Liver (tissue), 9 donors: ENCODE results near the gene PLEKHF1. TPM values are rescaled to one million over a fixed set of nuclear protein-coding genes. Genes with fewer than 3 reads are reported as not detected.

Experiments
- DNase-seq: peaks from one replicate; pipeline ENCODE4 v3.0.0-alpha.2; 2017; ENCODE audit warnings: low spot score
- H3K27ac ChIP-seq, 2 donors: one replicate each; pipeline ENCODE4 v1.7.0; 2013; ENCODE audit warnings: inconsistent platforms in 2 of 2, low read length in 2 of 2, control low read depth in 1 of 2, low read depth in 1 of 2, mild to moderate bottlenecking in 1 of 2
- H3K27me3 ChIP-seq, 4 donors: one replicate each; pipeline versions ENCODE4 v1.6.1 to v1.7.0; 2013; ENCODE audit warnings: low read length in 3 of 4, inconsistent platforms in 1 of 4, mild to moderate bottlenecking in 1 of 4, moderate library complexity in 1 of 4; ENCODE audit not compliant: control insufficient read depth in 4 of 4, insufficient read depth in 4 of 4
- H3K36me3 ChIP-seq, 4 donors: one replicate each; pipeline versions ENCODE4 v1.6.1 to v1.7.0; 2013; ENCODE audit warnings: low read length in 3 of 4, mild to moderate bottlenecking in 3 of 4, low read depth in 1 of 4, moderate library complexity in 1 of 4; ENCODE audit not compliant: control insufficient read depth in 4 of 4, insufficient read depth in 3 of 4
- H3K4me1 ChIP-seq, 4 donors: one replicate each; pipeline versions ENCODE4 v1.6.1 to v1.7.0; 2013; ENCODE audit warnings: low read length in 3 of 4, mild to moderate bottlenecking in 3 of 4, moderate library complexity in 1 of 4; ENCODE audit not compliant: control insufficient read depth in 4 of 4, insufficient read depth in 4 of 4
- H3K4me3 ChIP-seq, 3 donors: one replicate each; pipeline versions ENCODE4 v1.6.1 to v1.7.0; 2013; ENCODE audit warnings: low read length in 3 of 3, control low read depth in 1 of 3, low read depth in 1 of 3, mild to moderate bottlenecking in 1 of 3
- H3K9ac ChIP-seq, 2 donors: one replicate each; pipeline ENCODE4 v1.7.0; 2013; ENCODE audit warnings: low read length in 2 of 2, mild to moderate bottlenecking in 2 of 2, moderate library complexity in 2 of 2, control low read depth in 1 of 2, low read depth in 1 of 2
- H3K9me3 ChIP-seq, 4 donors: one replicate each; pipeline versions ENCODE4 v1.6.1 to v1.7.0; 2013; ENCODE audit warnings: low read length in 3 of 4; ENCODE audit not compliant: control insufficient read depth in 4 of 4
- CTCF ChIP-seq: fragments of 150-350 bp; IDR thresholded peaks from 2 replicates; pipeline ENCODE4 v1.5.1; 2017; ENCODE audit warnings: improper control_type of control experiment, low read depth, low read length; ENCODE audit not compliant: missing input control
- EGR1 ChIP-seq, 2 donors: IDR thresholded peaks; 2 replicates each; pipeline ENCODE4 v1.6.1; 2016 to 2018; ENCODE audit warnings: antibody characterized with exemption in 2 of 2, low read depth in 2 of 2
- FOXA1 ChIP-seq: IDR thresholded peaks from 2 replicates; pipeline ENCODE4 v1.6.1; 2016; ENCODE audit warnings: antibody characterized with exemption
- FOXA2 ChIP-seq: IDR thresholded peaks from 2 replicates; pipeline ENCODE4 v1.6.1; 2016; ENCODE audit warnings: antibody characterized with exemption
- GABPA ChIP-seq, 2 donors: IDR thresholded peaks in 1 of 2; conservative IDR thresholded peaks in 1 of 2; 2 replicates each; pipeline ENCODE4 v1.6.1; 2016; ENCODE audit warnings: antibody characterized with exemption in 2 of 2, mild to moderate bottlenecking in 1 of 2, moderate library complexity in 1 of 2
- HNF4A ChIP-seq, 2 donors: conservative IDR thresholded peaks; 2 replicates each; pipeline ENCODE4 v1.6.1; 2016; ENCODE audit warnings: antibody characterized with exemption in 2 of 2, mild to moderate bottlenecking in 2 of 2
- HNF4G ChIP-seq: IDR thresholded peaks from 2 replicates; pipeline ENCODE4 v1.6.1; 2016; ENCODE audit warnings: antibody characterized with exemption
- JUND ChIP-seq, 2 donors: IDR thresholded peaks; 2 replicates each; pipeline ENCODE4 v1.6.1; 2016; ENCODE audit warnings: antibody characterized with exemption in 2 of 2
- MAX ChIP-seq: IDR thresholded peaks from 2 replicates; pipeline ENCODE4 v1.6.1; 2016; ENCODE audit warnings: antibody characterized with exemption
- NR2F2 ChIP-seq: IDR thresholded peaks from 2 replicates; pipeline ENCODE4 v1.6.1; 2016; ENCODE audit warnings: antibody characterized with exemption
- RAD21 ChIP-seq, 2 donors: IDR thresholded peaks; 2 replicates each; pipeline ENCODE4 v1.6.1; 2016; ENCODE audit warnings: antibody characterized with exemption in 2 of 2, mild to moderate bottlenecking in 2 of 2
- REST ChIP-seq: IDR thresholded peaks from 2 replicates; pipeline ENCODE4 v1.6.1; 2016; ENCODE audit warnings: antibody characterized with exemption, mild to moderate bottlenecking
- RXRA ChIP-seq, 2 donors: IDR thresholded peaks; 2 replicates each; pipeline ENCODE4 v1.6.1; 2017 to 2018; ENCODE audit warnings: antibody characterized with exemption in 2 of 2, mild to moderate bottlenecking in 1 of 2
- SP1 ChIP-seq: IDR thresholded peaks from 2 replicates; pipeline ENCODE4 v1.6.1; 2018; ENCODE audit warnings: antibody characterized with exemption, mild to moderate bottlenecking
- TAF1 ChIP-seq: conservative IDR thresholded peaks from 2 replicates; pipeline ENCODE4 v1.6.1; 2016; ENCODE audit warnings: antibody characterized with exemption, mild to moderate bottlenecking
- YY1 ChIP-seq: IDR thresholded peaks from 2 replicates; pipeline ENCODE4 v1.6.1; 2016; ENCODE audit warnings: antibody characterized with exemption, mild to moderate bottlenecking
- ZBTB33 ChIP-seq: IDR thresholded peaks from 2 replicates; pipeline ENCODE4 v1.6.1; 2016; ENCODE audit warnings: antibody characterized with exemption
- WGBS: extraction: QIAGEN DNeasy Blood & Tissue Kit; methylation state at CpG from one replicate; pipeline ENCODE4 v1.1.7; 2013; 5-methylcytosine and 5-hydroxymethylcytosine counted together
- polyA plus RNA-seq, 2 donors: library from polyadenylated mRNA; stranded (reverse) in 1 of 2; unstranded in 1 of 2; fragments of 200-250 nt in 1 of 2; fragments of >200 nt in 1 of 2; fragmentation: Nextera tagmentation in 1 of 2; extraction: Ambion mirVana in 1 of 2; gene quantifications; one replicate each; pipeline versions ENCODE4 v1.2.1 to v1.2.3, GENCODE V29; 2013 to 2015
- total RNA-seq, 2 donors: library from RNA; depleted of rRNA; stranded (reverse); fragments of >200 nt; gene quantifications; one replicate each; pipeline ENCODE4 v1.2.3, GENCODE V29; 2014
- donor health status: healthy.
- donor health status: healthy.
- donor health status: healthy.
- donor health status: healthy.
- donor health status: healthy.

The PLEKHF1 gene
- total and polyA plus RNA-seq, 4 donors, result 2.9 to 15.1 (median 8.9) TPM

GRCh38 chr19:29634002-29634401, 31.3 kb upstream of the PLEKHF1 start:
- DNase-seq, result no peak
- H3K27ac ChIP-seq, result no peak overlapping the region
- H3K4me3 ChIP-seq, result no peak overlapping the region
- H3K9ac ChIP-seq, result no peak overlapping the region
- H3K27me3 ChIP-seq, result no peaks in the 10 kb centered on the region
- 74% methylated on average over 2 of the region's 2 CpGs for WGBS
- no peaks in the 10 kb centered on the region for H3K4me1 ChIP-seq
- peaks cover 0 to 2% (median 0%) of the 10 kb centered on the region in 4 donors for H3K9me3 ChIP-seq
- no peak for TF ChIP-seq REST
- no peak for TF ChIP-seq ZBTB33
- no peak for TF ChIP-seq NR2F2
- no peak for TF ChIP-seq RXRA (IDR thresholded peaks at IDR 0.05)
- TF ChIP-seq HNF4A (conservative IDR thresholded peaks at IDR 0.05), result no peak
- no peak for TF ChIP-seq YY1
- TF ChIP-seq GABPA (IDR thresholded peaks at IDR 0.05 in 1 of 2, conservative IDR thresholded peaks at IDR 0.05 in 1 of 2), result no peak
- no peak for TF ChIP-seq EGR1 (IDR thresholded peaks at IDR 0.05; ENCODE audit: low read depth in 2 of 2)
- no peak for TF ChIP-seq FOXA2
- TF ChIP-seq RAD21 (IDR thresholded peaks at IDR 0.05), result no peak
- TF ChIP-seq CTCF, result no peak
- no peaks in the 10 kb centered on the region for H3K36me3 ChIP-seq

- Histone ChIP-seq H3K4me3 (no peak overlapping the region), H3K4me1 (no peaks in the 10 kb centered on the region), H3K9ac (no peak overlapping the region), H3K27ac (no peak overlapping the region), H3K36me3 (no peaks in the 10 kb centered on the region), H3K9me3 (peaks cover 0 to 2% (median 0%) of the 10 kb centered on the region in 4 donors), H3K27me3 (no peaks in the 10 kb centered on the region)
- no peak for TF ChIP-seq RXRA (IDR thresholded peaks at IDR 0.05)
- TF ChIP-seq EGR1 (IDR thresholded peaks at IDR 0.05; ENCODE audit: low read depth in 2 of 2), result no peak
- no peak for TF ChIP-seq JUND (IDR thresholded peaks at IDR 0.05)
- no peak for TF ChIP-seq FOXA2
- no peak for TF ChIP-seq MAX
- no peak for TF ChIP-seq SP1
- TF ChIP-seq FOXA1, result no peak
- no peak for TF ChIP-seq CTCF
- no peak for TF ChIP-seq RAD21 (IDR thresholded peaks at IDR 0.05)
- no peak for TF ChIP-seq HNF4A (conservative IDR thresholded peaks at IDR 0.05)
- TF ChIP-seq NR2F2, result no peak
- no peak for TF ChIP-seq GABPA (IDR thresholded peaks at IDR 0.05 in 1 of 2, conservative IDR thresholded peaks at IDR 0.05 in 1 of 2)
- no peak for TF ChIP-seq TAF1
- no peak for TF ChIP-seq HNF4G
- no peak for TF ChIP-seq ZBTB33
- no peak for TF ChIP-seq YY1
- no peak for DNase-seq
- 86% methylated on average over 6 of the region's 6 CpGs for WGBS
Measured at GRCh38 chr19:29634423-29635130, 30.7 kb upstream of the PLEKHF1 start.
